ENCODE measurements around the gene PSME3IP1. TPM values are rescaled to one million over a fixed set of nuclear protein-coding genes. Genes with fewer than 3 reads are reported as not detected.

Gene PSME3IP1
- polyA plus RNA-seq, 2 donors: 50.4 to 50.6 TPM

DNA sequence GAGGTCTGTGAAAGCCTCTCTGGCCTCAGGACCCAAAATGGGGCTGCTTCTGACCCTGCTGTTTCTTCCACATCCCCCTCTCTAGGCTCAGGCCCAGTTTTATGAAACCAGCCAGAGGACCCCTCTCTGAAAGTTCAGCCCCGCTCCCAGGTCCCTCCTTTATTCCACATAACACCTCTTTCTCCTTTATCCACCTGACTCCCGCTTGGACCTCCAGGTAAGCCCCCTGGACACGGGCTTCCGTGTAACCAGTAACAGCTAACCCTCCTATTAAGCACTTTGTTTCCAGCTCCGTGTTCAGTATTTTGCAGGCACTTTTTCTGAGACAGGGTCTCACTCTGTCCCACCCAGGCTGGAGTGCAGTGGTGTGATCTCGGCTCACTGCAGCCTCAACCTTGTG is 37.4 kb downstream of the PSME3IP1 start:
- H3K36me3 ChIP-seq (ENCODE audit: control insufficient read depth in 2 of 2, insufficient read depth in 2 of 2, low read length in 1 of 2): peaks cover 5 to 9% of the 10 kb centered on the region in 2 donors
- peak overlapping the region; percentile 22 to 71 for H3K27ac ChIP-seq (ENCODE audit: low read depth in 2 of 2, low read length in 1 of 2)
- H3K27me3 ChIP-seq (ENCODE audit: control insufficient read depth in 1 of 2, insufficient read depth in 2 of 2, low read length in 2 of 2): no peaks in the 10 kb centered on the region
- WGBS, 2 donors: 91 to 93% methylated on average over 6 of the region's 6 CpGs
- H3K9me3 ChIP-seq (ENCODE audit: control insufficient read depth in 2 of 2, insufficient read depth in 1 of 2, low read depth in 1 of 2, low read length in 1 of 2): no peaks in the 10 kb centered on the region
- no peak overlapping the region for H3K4me3 ChIP-seq (ENCODE audit: low read depth in 1 of 2, low read length in 2 of 2)
- peaks cover 5 to 24% of the 10 kb centered on the region in 2 donors for H3K4me1 ChIP-seq (ENCODE audit: control insufficient read depth in 2 of 2, insufficient read depth in 2 of 2, low read length in 1 of 2)

DNA sequence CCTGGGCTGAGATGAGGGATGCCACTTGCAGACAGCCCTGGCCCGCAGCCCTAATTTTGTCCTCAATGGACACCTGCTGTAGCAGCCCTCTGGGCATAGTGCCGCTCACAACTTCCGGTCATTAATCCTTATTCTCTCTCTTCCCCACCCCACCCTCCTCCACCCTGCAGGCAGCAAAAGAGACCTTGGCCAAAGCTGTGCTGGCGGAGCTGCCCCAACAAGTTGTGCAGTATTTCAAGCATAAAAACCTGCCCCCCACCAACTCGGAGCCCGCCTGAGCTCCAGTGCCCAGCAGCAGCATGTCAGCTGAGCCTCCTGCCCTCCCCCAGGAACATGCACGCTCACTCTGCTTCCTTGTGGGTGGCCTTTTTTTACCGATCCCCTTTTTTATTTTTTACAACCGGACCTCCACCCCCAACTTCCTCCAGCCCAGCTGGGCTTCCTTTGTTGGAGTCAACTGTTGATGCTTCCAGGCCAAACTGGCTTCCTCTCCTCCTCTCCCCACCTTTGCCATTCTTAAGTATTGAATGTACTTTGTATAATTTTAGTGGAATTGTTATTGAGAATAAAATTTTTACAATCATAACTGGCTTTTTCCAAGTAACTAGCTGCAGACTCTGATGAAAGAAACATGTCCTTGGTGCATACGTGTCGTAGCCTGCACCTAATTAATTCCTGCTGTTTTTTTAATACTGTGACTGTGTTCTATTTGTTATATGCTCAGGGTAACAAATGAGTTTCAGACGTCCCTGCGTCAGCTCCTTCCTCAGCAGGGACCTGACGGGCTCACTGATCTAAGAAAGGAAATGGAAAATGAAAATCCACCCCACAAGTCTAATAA is 38.2 kb downstream of the PSME3IP1 start:
- peak overlapping the region; percentile 53 to 67 for H3K27ac ChIP-seq (ENCODE audit: low read depth in 2 of 2, low read length in 1 of 2)
- peaks cover 5 to 25% of the 10 kb centered on the region in 2 donors for H3K4me1 ChIP-seq (ENCODE audit: control insufficient read depth in 2 of 2, insufficient read depth in 2 of 2, low read length in 1 of 2)
- 21 to 35% methylated on average over 14 of the region's 14 CpGs for WGBS, 2 donors
- H3K27me3 ChIP-seq (ENCODE audit: control insufficient read depth in 1 of 2, insufficient read depth in 2 of 2, low read length in 2 of 2): no peaks in the 10 kb centered on the region
- no peaks in the 10 kb centered on the region for H3K9me3 ChIP-seq (ENCODE audit: control insufficient read depth in 2 of 2, insufficient read depth in 1 of 2, low read depth in 1 of 2, low read length in 1 of 2)
- H3K4me3 ChIP-seq (ENCODE audit: low read depth in 1 of 2, low read length in 2 of 2): no peak overlapping the region
- peaks cover 2 to 5% of the 10 kb centered on the region in 2 donors for H3K36me3 ChIP-seq (ENCODE audit: control insufficient read depth in 2 of 2, insufficient read depth in 2 of 2, low read length in 1 of 2)

DNA sequence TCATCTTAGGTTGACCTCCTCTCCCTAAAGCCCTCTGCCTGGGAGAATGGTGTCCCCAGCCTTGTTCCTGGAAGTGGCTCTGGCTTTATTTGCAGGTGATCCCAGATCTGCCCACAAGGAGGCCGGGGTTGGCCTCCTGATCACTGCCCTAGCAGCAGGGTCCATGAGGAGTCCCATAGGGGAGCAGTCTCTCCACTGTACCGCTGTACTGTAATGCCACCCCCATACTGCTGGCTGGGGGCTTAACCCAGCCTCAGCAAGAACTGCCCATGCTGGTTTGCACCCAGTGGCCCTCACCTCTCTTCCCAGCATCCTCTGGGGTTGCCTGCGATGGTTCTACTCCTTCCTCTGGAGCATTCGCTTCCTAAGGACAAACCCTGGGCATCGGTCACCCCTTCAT is 39.1 kb downstream of the PSME3IP1 start:
- H3K27me3 ChIP-seq (ENCODE audit: control insufficient read depth in 1 of 2, insufficient read depth in 2 of 2, low read length in 2 of 2): no peaks in the 10 kb centered on the region
- no peaks in the 10 kb centered on the region for H3K9me3 ChIP-seq (ENCODE audit: control insufficient read depth in 2 of 2, insufficient read depth in 1 of 2, low read depth in 1 of 2, low read length in 1 of 2)
- H3K4me3 ChIP-seq (ENCODE audit: low read depth in 1 of 2, low read length in 2 of 2): no peak overlapping the region
- peak overlapping the region in 1 of 2 donors; percentile 6 for H3K27ac ChIP-seq (ENCODE audit: low read depth in 2 of 2, low read length in 1 of 2)
- peaks cover 0 to 2% of the 10 kb centered on the region in 2 donors for H3K36me3 ChIP-seq (ENCODE audit: control insufficient read depth in 2 of 2, insufficient read depth in 2 of 2, low read length in 1 of 2)
- WGBS, 2 donors: 91% methylated on average over 5 of the region's 5 CpGs
- H3K4me1 ChIP-seq (ENCODE audit: control insufficient read depth in 2 of 2, insufficient read depth in 2 of 2, low read length in 1 of 2): peaks cover 5 to 30% of the 10 kb centered on the region in 2 donors

DNA sequence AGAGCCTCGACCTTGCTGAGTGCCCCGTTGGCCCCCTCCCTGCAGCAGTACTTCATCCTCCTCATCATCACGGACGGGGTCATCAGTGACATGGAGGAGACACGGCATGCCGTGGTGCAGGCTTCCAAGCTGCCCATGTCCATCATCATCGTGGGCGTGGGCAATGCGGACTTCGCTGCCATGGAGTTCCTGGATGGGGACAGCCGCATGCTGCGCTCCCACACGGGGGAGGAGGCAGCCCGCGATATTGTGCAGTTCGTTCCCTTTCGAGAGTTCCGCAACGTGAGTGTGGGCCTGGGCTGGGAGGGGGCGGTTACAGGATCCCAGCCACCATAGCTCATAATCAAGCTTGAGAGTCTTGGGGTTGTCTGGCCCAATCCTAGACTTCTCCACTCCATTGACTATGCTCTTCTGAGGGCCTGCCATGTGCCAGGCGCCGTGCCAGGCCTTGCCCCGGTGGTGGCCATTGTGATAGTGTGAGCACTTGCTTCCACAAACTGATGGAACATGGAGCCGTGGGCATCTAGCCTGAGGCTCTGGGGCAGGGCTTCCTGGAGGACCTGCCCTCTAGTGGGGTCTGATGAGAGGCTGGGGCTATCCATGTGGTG is 39.7 kb downstream of the PSME3IP1 start:
- WGBS, 2 donors: 88 to 91% methylated on average over 23 to 24 of the region's 24 CpGs

DNA sequence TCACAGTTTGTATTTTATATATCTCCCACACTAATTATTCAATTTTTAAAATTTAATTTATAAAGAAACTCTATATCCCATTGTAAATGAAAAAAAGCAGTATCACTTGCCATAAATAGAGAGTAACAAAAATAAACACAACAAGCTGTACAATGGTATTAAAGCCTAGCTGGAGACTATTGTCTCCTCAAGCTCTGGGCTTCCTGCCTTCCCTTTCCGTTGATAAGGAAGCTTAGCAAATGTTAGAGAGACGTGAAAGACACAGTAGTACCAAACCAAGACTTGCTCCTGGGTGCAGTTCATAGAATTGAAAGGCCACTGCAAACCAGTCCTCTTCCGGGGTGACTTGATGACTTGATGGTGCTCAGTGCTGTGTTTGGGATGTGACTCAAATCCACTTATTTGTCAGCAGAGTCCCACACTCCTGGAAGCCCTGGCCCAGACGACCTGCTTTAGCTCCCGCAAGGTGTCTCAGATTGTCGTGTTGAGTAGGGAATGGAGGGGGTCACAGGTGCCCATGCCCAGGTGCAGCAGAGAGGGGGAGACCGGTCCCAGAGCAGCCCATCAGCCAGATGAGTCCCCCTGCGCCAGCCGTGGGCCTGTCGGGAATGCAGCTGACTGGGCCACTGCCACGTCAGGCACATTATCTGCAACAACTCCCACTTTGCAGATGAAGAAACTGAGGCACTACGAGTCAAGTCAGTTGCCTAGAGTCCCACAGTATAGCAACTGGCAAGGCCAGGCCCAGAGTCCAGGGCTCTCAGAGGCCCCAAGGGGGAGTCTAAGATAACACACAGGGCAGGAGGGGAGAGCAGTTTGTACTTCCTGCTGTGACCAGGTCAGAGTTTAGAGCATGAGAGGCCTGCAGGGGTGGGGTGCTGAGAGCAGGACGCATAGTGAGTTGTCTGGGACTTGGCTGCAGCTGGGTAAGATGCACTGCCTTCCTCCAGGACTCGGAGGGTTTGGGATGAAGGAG is 40.5 kb downstream of the PSME3IP1 start:
- 82 to 85% methylated on average over 13 to 14 of the region's 14 CpGs for WGBS, 2 donors
- Histone ChIP-seq H3K36me3 (ENCODE audit: control insufficient read depth in 2 of 2, insufficient read depth in 2 of 2, low read length in 1 of 2) (peaks cover 0 to 2% of the 10 kb centered on the region in 2 donors), H3K27me3 (ENCODE audit: control insufficient read depth in 1 of 2, insufficient read depth in 2 of 2, low read length in 2 of 2) (no peaks in the 10 kb centered on the region), H3K4me1 (ENCODE audit: control insufficient read depth in 2 of 2, insufficient read depth in 2 of 2, low read length in 1 of 2) (peaks cover 10 to 33% of the 10 kb centered on the region in 2 donors), H3K27ac (ENCODE audit: low read depth in 2 of 2, low read length in 1 of 2) (peak overlapping the region in 1 of 2 donors; percentile 17), H3K4me3 (ENCODE audit: low read depth in 1 of 2, low read length in 2 of 2) (no peak overlapping the region), H3K9me3 (ENCODE audit: control insufficient read depth in 2 of 2, insufficient read depth in 1 of 2, low read depth in 1 of 2, low read length in 1 of 2) (no peaks in the 10 kb centered on the region)

More for the DNA sequence above, 39.7 kb downstream of the PSME3IP1 start:
- H3K4me1 ChIP-seq (ENCODE audit: control insufficient read depth in 2 of 2, insufficient read depth in 2 of 2, low read length in 1 of 2): peaks cover 5 to 30% of the 10 kb centered on the region in 2 donors
- no peak overlapping the region for H3K4me3 ChIP-seq (ENCODE audit: low read depth in 1 of 2, low read length in 2 of 2)
- H3K36me3 ChIP-seq (ENCODE audit: control insufficient read depth in 2 of 2, insufficient read depth in 2 of 2, low read length in 1 of 2): peaks cover 0 to 2% of the 10 kb centered on the region in 2 donors
- no peaks in the 10 kb centered on the region for H3K9me3 ChIP-seq (ENCODE audit: control insufficient read depth in 2 of 2, insufficient read depth in 1 of 2, low read depth in 1 of 2, low read length in 1 of 2)
- H3K27ac ChIP-seq (ENCODE audit: low read depth in 2 of 2, low read length in 1 of 2): peak overlapping the region in 1 of 2 donors; percentile 17
- no peaks in the 10 kb centered on the region for H3K27me3 ChIP-seq (ENCODE audit: control insufficient read depth in 1 of 2, insufficient read depth in 2 of 2, low read length in 2 of 2)

DNA sequence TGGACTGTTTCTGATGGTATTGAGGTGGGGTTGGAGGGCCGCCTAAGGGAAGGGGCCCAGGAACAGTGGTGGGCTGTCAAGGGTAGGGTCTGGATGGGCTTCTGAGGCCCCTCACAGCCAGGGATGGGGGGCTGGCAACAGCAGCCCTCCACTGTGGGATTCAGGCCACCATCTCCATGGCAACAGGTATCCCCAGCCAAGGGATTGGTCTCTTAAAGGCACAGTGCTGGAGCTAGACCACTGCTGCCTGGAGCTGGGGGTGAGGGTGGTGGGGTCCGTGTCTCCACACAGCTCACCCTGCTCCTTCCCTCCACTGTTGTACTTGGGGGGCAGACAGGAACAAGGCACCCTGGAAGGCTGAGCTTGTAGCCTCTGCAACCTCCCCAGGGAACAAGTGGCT is 41.8 kb downstream of the PSME3IP1 start:
- Histone ChIP-seq H3K27ac (ENCODE audit: low read depth in 2 of 2, low read length in 1 of 2) (no peak overlapping the region), H3K4me3 (ENCODE audit: low read depth in 1 of 2, low read length in 2 of 2) (no peak overlapping the region), H3K27me3 (ENCODE audit: control insufficient read depth in 1 of 2, insufficient read depth in 2 of 2, low read length in 2 of 2) (no peaks in the 10 kb centered on the region), H3K4me1 (ENCODE audit: control insufficient read depth in 2 of 2, insufficient read depth in 2 of 2, low read length in 1 of 2) (peaks cover 10 to 31% of the 10 kb centered on the region in 2 donors), H3K36me3 (ENCODE audit: control insufficient read depth in 2 of 2, insufficient read depth in 2 of 2, low read length in 1 of 2) (peaks cover 0 to 2% of the 10 kb centered on the region in 2 donors), H3K9me3 (ENCODE audit: control insufficient read depth in 2 of 2, insufficient read depth in 1 of 2, low read depth in 1 of 2, low read length in 1 of 2) (no peaks in the 10 kb centered on the region)
- WGBS, 2 donors: 96 to 100% methylated on average over 2 of the region's 2 CpGs

DNA sequence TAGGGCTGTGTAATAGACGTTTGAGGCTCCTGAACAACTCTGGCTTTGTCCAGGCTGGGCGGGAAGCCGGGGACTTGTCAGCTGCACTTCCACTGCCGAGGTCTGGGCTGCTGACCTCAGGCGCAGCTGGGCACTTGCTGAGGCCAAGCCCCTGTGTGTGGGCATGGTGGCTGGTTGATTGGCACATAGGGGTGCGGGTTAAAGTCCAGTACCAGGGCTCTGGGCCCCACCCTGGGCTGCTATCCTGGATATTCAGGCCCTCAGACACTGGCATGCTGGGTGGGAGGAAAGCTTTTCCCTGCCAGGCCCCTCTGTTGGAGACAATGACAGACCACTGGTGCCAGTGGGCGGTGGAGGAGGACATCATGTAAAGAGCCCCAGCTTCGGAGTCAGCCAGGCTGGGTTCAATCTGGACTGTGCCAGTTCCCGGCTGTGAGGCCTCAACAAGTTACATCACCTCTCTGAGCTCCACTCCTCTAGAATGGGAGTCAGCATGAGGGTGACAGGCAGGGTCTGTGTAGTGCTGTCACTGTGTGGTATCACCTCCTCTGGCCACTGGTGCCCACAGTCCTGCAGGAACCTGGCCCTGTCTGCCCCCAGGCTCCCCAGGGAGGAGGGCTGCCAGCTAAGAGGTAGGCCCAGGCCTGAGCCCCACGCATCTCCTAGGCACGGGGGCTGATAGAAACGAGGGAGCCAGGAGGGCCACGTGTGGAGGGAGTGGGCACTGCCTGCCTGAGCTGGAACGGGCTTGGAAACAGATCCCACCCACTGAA is 42.5 kb downstream of the PSME3IP1 start:
- WGBS, 2 donors: 69 to 76% methylated on average over 14 of the region's 14 CpGs
- H3K9me3 ChIP-seq (ENCODE audit: control insufficient read depth in 2 of 2, insufficient read depth in 1 of 2, low read depth in 1 of 2, low read length in 1 of 2): no peaks in the 10 kb centered on the region
- H3K27ac ChIP-seq (ENCODE audit: low read depth in 2 of 2, low read length in 1 of 2): no peak overlapping the region
- peak overlapping the region in 1 of 2 donors; percentile 0 for H3K4me3 ChIP-seq (ENCODE audit: low read depth in 1 of 2, low read length in 2 of 2)
- peaks cover 0 to 2% of the 10 kb centered on the region in 2 donors for H3K36me3 ChIP-seq (ENCODE audit: control insufficient read depth in 2 of 2, insufficient read depth in 2 of 2, low read length in 1 of 2)
- H3K4me1 ChIP-seq (ENCODE audit: control insufficient read depth in 2 of 2, insufficient read depth in 2 of 2, low read length in 1 of 2): peaks cover 8 to 27% of the 10 kb centered on the region in 2 donors
- H3K27me3 ChIP-seq (ENCODE audit: control insufficient read depth in 1 of 2, insufficient read depth in 2 of 2, low read length in 2 of 2): no peaks in the 10 kb centered on the region

DNA sequence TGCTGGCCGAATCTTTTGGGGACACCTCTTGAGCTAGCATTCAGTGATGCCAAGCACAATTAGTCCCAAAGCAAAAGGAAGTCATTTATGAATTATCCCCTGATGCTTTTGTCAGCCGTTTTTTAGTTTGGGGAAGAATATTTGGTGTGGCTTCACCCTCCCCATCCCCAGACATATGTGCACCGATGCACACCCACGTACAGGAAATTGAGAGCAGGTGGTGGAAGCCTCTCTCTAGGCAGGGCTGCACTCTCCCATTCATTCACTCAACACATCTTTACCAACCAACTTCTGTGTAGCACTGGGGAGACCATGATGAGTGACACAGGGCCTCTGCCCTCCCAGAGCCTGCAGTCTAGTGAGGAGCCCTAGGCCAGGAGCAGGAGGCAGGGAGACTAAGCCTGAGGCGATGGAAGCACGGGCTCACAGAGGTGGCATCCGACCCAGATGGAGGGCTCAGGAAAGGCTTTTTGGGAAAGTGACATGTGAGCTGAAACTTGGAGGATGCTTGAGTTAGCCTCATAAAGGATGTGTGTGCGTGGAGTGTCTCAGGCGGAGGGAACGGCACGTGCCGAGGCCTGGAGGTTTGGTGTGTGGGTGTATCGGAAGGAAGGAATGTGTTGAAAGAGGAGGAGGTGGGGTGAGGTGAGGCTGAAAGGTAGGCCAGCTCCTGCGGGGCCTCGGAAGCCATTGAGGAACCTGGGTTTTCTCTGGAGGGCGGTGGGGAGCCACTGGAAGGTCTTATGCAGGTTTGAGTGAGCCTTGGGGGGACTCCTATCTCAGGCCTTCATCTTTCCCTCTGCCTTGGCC is 43.8 kb downstream of the PSME3IP1 start:
- no peak overlapping the region for H3K4me3 ChIP-seq (ENCODE audit: low read depth in 1 of 2, low read length in 2 of 2)
- 69 to 70% methylated on average over 16 of the region's 16 CpGs for WGBS, 2 donors
- H3K27me3 ChIP-seq (ENCODE audit: control insufficient read depth in 1 of 2, insufficient read depth in 2 of 2, low read length in 2 of 2): no peaks in the 10 kb centered on the region
- H3K9me3 ChIP-seq (ENCODE audit: control insufficient read depth in 2 of 2, insufficient read depth in 1 of 2, low read depth in 1 of 2, low read length in 1 of 2): no peaks in the 10 kb centered on the region
- H3K4me1 ChIP-seq (ENCODE audit: control insufficient read depth in 2 of 2, insufficient read depth in 2 of 2, low read length in 1 of 2): peaks cover 7 to 21% of the 10 kb centered on the region in 2 donors
- no peak overlapping the region for H3K27ac ChIP-seq (ENCODE audit: low read depth in 2 of 2, low read length in 1 of 2)
- peaks cover 0 to 5% of the 10 kb centered on the region in 2 donors for H3K36me3 ChIP-seq (ENCODE audit: control insufficient read depth in 2 of 2, insufficient read depth in 2 of 2, low read length in 1 of 2)
